ENCODE measurements around the gene AKAP13.

The AKAP13 gene

DNA sequence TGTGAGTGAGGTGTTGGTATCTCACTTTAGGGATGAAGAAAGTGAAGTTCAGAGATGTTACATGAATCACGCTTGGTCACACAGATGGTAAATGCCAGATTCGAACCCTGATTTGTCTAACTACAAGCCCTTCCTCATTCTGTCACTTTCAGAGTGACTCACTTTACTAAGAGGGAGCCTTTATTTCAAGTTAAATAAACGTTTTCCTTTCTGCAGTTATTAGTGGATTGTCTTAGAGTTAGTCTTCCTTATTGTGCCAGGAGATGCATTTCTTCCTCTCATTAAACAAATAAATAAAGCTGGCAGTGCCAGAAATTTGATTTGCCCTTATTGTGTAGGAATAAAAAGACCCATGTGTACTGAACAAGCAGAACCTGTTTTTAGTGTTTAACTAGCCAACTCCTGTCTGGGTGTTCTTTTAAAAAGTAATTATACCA is 162.5 kb downstream of the AKAP13 start:
- peak; percentile 9 to 34 for DNase-seq

DNA sequence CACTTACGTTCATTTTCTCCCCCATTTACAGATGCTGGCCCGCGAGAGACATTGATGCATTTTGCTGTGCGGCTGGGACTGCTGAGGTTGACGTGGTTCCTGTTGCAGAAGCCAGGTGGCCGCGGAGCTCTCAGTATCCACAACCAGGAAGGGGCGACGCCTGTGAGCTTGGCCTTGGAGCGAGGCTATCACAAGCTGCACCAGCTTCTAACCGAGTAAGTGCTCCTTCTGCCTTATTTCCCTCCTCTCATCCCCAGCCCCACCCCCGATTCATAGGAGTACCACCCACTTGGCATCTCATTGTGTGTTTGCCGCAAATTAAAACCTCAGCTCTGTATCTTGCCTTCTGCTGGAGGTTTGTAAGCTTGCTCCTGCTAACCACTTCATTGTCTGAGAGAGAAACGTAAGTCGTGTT is 163.3 kb downstream of the AKAP13 start:
- DNase-seq, result no peak

DNA sequence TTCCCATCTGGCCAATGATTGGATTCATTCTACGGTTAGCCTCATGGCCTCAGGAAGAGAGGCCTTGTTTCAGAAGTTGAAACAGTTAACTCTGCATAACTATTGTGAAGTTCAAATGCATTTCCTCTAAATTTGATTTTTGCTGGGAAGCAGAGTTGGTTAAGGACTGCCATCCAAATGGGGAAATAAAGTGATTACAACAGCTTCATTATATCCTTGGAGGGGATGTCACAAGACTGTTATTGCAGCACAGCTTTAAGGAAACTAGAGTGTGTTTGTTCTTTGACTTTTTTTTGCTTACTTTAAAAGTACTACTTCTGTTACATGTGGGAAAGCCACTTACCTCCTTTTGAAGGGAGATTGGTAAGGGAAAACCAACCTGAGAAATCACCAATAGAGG is 164.8 kb downstream of the AKAP13 start:
- DNase-seq, result no peak

DNA sequence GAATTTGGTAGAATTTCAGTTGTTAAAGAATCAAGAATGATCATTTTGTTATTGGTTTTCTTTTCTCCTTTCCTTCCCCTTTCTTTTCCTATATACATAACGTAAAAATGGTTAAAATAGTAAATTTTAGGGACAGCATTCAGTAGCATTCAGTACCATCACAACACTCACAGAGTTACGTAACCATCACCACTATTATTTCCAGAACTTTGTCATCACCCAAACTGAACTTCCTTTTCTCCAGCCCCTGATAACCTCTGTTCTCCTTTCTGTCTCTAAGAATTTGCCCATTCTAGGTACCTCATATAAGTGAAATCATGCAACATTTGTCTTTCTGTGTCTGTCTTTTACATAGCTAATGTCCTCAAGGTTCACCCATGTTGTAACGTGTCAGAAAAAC is 165.3 kb downstream of the AKAP13 start:
- DNase-seq, result no peak

DNA sequence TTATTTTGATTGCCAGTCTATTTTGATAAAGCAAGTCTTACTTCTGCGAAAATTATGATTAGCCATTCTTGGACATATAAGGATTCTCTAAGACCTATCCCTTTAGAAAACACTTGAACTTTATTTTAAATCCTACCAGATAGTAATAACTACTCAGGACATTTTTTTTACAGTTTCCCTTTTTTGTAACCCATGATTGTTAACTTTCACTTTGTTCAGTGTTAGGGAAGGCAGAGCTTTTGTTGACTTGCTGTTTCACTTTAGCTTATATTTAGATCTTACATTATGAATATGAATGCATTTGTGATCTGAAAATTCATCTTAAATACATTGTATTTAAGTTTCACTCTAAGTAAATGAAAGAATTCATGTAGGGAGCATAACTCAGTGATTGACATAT is 167.0 kb downstream of the AKAP13 start:
- no peak for DNase-seq

DNA sequence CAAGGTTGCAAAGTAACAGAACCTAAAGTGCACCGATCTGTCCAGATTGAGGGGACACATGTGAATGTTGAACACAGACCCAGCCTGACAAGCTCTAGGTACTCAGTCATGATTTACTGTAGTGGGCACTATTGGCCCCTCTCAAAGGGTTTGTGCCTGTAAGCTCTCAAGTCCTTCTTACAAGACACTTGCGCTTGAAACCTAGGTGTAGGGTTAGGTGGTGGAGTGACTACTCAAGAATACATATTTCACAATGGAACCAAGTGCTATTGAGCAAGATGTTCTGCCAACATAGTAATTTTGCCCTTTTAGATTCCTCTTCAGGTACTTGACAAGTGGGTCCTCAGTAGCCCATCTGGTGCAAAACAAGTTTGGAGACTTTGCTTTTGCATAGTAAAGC is 169.9 kb downstream of the AKAP13 start:
- DNase-seq, result no peak

DNA sequence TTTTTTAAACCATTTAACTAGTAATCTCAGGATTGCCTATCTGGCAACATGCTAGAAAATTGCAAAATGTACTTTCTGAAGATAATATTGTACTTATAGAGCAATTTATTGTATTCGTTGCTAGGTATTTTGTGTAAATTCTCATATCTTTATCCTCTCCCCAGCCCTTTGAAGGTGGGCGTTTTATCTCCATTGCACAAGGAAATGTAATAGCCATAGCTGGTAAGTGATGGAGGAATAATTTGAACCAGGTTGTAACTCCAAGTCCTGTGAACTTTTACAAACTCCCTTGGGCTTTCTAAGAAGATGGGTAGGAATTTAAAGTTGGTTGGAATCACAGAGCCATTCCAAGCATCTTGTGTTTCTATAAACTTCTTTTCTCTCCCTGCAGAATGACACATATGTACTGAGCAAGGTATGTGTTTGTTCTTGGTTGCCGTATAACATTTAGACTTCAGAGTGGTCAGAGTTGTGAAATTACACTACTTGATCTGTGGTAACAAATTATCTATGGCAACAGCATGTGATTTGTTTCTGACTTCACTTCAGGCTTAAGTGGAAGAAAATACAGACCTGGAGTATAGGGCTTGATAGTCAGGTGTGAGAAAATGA is 170.9 kb downstream of the AKAP13 start:
- DNase-seq, result no peak

DNA sequence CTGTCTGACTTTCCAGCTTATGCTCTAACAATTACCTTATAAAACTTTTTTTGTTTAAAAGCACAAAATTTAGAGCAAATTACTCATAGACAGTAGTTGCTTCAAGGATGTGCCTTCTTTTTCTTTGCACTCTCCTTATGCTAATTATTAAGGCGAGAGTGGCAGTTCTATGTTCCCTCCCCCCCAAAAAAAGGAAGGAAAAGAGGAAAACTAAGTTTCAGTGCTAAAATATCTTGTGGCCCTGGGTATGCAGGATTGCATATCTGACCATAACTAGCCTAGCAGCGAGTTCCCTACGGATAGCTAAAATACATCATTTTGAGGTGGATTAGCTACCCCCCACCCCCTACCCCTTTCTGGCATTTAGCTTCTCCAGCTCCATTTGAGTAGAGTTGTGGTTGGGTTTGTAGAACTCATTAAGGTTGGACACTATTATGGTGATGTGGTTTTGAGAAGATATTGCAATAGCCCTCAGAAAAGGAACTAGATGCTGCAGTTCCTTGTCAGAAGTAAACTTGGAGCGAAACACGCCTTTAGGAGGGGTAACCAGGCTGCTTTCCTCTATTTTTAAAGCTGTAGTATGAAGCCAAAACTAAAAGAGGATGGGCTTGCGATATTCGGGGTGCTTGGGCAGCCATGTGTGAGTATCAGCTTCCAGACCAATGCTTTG is 174.6 kb downstream of the AKAP13 start:
- DNase-seq, result no peak

DNA sequence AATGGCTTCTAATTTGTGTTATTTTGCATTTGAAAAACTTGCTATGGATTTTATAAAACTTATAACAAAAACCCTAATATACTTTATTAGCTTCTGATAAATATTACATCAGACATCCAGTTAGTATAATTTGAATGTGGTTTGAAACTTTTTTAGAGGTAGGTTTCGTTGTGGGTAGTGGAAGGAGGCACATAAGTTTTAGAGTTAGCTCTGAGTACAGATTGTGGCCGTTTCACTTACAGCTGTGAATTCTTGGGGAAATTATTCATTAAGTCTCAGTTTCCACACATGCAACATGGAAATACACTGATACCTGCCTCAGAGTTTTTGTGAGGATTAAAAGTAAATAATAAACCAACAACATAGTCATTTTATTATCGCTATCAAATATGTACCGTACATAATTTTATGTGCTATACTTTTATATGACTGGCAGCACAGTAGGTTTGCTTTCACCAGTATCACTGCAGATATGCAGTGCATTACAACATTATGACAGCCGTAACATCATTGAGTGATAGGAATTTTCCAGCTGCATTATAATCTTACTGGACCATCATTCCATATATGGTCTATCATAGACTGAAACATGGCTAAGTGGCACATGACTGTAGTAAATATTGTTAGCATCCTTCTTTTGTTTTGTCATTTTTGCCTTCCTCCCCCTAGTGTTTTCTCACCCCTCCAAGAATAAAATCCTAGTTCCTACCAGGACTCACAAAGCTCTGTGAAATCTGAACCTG is 175.6 kb downstream of the AKAP13 start:
- no peak for DNase-seq

DNA sequence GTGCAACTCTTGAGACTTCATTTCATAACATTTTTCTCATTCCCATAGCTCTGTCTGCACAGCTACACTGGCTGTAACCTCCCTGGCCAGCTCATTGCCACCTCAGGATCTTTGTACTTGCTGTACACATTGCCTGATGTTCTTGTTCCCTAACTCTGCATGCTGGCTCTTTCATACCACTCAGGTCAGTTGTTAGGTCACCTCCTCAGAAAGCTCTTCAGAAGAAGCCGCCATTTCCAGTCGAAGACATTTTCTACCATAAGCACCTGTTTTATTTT is 176.2 kb downstream of the AKAP13 start:
- no peak for DNase-seq

DNA sequence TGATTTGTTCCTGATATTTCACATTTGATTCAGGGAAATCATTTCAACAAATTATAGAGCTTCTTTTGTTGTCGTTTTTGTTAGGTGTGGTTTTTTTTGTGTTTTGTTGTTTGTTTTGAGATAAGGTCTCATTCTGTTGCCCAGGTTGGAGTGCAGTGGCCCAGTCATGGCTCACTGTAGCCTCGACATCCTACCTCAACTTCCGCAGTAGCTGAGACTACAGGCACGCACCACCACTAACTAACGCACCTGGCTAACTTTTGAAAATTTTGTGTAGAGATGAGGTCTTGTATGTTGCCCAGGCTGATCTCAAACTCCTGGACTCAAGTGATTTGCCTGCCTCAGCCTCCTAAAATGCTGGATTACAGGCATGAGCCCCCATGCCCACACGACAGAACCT is 177.0 kb downstream of the AKAP13 start:
- DNase-seq, result no peak

DNA sequence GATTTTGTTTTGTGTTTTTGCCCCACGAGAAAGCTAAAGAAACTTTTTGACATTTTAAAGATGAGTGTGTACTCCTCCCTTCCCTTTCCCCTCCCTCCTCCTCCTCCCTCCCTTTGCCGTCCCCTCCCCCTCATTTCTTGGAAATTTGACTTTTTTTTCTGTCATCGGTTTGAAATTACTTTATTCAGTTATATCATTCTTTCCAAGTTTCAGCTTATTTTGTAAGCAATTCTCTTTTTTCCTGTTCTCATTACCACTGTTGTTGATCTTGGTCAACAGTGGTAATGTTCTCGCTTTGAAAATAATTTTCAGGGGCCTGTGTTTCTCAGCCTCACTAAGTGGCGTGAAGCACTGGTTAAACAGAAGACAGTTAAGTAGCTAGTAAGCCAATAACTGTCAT is 178.4 kb downstream of the AKAP13 start:
- no peak for DNase-seq

DNA sequence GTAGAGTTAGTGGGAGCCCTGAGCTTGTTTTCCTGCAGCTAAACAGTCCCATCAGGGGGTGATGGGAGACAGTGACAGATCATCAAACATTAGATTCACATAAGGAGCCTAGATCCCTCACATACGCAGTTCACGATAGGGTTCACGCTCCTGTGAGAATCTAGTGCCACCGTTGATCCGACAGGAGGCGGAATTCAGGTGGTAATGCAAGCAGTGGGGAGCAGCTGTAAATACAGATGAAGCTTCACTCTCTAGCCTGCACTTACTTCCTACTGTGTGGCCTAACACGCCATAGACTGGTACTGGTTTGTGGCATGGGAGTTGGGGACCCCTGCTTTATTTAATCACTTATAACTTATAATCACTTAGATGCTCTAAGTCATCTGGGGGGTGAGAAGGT is 179.1 kb downstream of the AKAP13 start:
- DNase-seq, result no peak

DNA sequence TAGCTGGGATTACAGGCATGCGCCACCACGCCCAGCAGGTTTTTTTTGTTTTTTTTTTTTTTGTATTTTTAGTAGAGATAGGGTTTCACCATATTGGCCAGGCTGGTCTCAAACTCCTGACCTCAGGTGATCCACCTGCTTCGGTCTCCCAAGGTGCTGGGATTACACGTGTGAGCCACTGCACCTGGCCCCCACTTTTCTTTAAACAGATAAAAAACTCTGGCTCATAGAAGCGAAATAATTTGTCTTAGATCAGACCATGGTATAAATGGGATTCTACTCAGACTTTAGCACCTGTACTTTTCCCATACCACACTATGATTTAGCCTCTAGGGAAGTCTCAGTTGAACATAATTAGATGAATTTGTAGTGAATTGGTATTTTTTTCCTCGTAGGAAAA is 182.4 kb downstream of the AKAP13 start:
- DNase-seq, result no peak

DNA sequence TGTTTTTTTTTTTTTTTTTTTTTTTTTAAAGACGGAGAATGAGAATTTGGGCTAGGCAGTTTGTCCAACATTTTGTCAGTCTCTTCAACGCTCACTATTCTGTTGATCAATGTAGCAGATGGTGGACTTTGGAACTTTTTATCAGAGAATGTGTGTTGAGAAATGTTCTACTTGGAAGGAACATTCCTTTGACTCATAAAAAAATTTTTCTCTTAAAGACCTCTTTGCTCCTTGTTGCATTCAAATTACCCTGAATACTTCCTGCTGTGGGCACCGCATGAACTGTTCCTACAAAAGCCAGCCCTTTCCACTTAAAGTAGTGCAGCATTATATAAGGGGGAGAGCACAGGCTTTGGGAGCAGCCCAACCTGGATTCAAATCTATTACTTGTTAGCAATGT is 182.9 kb downstream of the AKAP13 start:
- DNase-seq, result no peak

DNA sequence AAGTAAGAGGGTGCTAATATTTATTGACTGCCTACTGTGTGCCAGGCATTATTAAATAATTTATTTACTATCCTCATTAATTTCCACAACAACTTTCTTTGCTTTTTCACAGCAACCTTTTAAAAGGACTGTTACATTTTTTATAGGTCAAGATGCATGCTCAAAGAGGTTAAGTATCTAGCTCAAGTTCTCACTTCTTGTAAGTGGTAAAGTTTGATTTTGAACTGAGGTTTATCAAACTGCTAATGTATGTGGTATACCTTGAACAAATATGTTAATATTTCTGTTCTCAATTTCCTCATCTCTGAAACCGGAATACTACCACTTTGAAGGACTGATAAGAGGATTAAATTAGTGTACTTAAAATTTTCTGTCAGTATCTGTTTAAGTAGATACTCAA is 183.3 kb downstream of the AKAP13 start:
- no peak for DNase-seq

DNA sequence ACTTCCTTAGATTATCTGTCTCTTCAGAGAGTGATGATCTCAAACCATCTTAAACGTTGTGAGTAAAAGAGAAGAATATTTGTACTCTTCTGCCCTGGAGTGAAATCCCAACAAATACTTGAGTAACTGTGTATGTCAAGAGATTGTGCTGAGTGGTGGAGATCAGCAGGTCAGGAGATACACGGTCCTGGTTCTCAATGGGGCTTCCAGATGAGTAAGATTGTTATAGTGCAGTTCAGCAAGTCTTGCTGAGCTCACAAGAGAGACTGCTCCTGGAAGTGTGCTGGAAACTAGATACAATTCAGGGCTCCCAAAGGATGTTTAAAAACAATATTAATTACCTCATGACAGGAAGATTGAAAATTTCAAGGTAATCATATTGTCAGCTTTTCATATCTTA is 184.3 kb downstream of the AKAP13 start:
- no peak for DNase-seq

DNA sequence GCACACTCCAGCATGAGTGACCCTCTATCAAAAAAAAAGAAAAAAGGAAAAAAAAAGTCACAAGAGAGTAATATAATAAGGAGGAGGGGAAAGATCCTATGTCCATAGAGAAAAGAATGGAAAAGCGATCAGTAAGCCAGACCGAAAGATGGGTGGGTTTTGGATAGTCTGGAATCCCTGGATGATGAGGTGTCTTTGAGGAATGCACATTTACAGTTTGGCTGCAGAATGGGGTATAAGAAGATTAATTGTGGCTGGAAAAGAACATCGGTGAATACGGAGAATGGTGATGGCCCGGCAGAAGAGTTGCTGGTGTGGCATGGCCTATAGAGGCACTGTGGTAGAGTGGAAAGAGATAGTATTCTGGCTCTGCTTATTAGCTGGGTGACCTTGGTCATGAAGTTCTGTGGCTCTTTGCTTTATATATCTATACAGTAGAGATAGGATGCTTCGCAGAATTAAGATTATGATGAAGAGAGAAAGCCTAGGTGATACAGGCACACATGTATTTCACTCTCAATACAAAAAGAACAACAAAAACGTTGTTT is 187.9 kb downstream of the AKAP13 start:
- no peak for DNase-seq

DNA sequence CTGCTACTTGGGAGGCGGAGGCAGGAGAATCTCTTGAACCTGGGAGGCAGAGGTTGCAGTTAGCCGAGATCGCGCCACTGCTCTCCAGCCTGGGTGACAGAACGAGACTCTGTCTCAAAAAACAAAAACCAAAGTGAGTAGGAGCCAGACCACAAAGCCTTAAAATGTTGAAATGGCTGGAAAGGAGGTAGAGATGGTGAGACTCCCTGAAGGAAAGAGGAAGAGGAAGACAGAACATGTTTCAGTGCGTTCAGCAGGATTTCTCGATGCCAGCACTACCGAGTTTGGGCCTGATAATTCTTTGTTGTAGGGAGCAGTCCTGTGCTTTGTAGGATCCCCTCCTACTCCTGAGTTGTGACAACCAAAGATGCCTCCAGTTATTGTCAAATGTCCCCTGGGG is 189.9 kb downstream of the AKAP13 start:
- DNase-seq, result no peak

DNA sequence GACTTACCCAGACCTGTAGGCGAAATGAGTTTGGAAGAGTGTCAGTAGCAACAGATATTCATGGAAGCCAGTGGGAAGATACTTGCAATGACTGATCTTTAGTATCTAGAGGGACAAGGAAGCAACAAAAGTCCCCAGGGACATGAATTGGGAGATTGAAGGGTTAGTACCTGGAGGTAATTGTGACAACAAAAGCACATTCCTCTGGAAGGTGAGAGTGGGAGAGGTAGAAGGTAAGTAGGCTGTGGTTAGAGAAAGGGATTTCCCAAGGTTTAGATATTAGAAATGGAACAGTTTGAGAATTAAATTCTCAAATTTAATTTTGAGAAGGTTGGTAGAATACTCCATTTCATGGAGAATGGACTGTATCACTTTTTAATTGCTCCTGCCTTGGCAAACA is 191.4 kb downstream of the AKAP13 start:
- no peak for DNase-seq

DNA sequence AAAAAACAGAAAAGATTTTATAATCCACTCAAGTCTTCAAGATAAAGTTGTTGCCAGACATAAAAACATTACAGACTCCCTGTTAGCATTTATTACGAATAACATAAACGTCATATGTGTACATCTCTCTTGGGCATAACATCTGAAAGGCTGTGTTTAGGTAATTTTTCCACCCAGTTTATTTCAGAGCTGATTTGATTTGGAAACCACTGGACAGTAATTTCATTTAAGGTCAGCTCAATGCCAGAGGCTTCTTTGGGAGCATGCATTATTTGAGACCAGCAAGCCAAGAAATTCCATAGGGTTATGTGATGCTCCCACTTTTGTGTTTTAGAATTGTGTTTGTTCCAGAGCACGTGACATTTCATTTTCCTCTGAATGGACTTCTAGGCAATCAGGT is 196.0 kb downstream of the AKAP13 start:
- DNase-seq, result no peak

DNA sequence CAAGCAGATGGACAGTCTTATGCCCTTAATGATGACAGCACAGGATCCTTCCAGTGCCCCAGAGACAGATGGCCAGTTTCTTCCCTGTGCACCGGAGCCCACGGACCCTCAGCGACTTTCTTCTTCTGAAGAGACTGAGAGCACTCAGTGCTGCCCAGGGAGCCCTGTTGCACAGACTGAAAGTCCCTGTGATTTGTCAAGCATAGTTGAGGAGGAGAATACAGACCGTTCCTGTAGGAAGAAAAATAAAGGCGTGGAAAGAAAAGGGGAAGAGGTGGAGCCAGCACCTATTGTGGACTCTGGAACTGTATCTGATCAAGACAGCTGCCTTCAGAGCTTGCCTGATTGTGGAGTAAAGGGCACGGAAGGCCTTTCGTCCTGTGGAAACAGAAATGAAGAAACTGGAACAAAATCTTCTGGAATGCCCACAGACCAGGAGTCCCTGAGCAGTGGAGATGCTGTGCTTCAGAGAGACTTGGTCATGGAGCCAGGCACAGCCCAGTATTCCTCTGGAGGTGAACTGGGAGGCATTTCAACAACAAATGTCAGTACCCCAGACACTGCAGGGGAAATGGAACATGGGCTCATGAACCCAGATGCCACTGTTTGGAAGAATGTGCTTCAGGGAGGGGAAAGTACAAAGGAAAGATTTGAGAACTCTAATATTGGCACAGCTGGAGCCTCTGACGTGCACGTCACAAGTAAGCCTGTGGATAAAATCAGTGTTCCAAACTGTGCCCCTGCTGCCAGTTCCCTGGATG is 198.7 kb downstream of the AKAP13 start:
- no peak for DNase-seq

DNA sequence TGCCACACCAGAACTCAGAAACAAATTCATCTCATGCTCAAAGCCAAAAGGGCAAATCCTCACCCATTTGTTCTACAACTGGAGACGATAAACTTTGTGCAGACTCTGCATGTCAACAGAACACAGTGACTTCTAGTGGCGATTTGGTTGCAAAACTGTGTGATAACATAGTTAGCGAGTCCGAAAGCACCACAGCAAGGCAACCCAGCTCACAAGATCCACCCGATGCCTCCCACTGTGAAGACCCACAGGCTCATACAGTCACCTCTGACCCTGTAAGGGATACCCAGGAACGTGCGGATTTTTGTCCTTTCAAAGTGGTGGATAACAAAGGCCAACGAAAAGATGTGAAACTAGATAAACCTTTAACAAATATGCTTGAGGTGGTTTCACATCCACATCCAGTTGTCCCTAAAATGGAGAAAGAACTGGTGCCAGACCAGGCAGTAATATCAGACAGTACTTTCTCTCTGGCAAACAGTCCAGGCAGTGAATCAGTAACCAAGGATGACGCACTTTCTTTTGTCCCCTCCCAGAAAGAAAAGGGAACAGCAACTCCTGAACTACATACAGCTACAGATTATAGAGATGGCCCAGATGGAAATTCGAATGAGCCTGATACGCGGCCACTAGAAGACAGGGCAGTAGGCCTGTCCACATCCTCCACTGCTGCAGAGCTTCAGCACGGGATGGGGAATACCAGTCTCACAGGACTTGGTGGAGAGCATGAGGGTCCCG is 199.7 kb downstream of the AKAP13 start:
- no peak for DNase-seq

All from NCI-H1930 (cell line).